ENCODE data around the gene ZNF225. TPM values are rescaled to one million over a fixed set of nuclear protein-coding genes. Genes with fewer than 3 reads are reported as not detected.
"Not testable (repeated sequence)": the region's sequence is repeated elsewhere in the genome, so short reads cannot be mapped to it uniquely, and the experiment has no call there.

Gene ZNF225
- total RNA-seq, 4 donors from 2014 or later: 3.3 to 14.0 (median 5.1) TPM

DNA sequence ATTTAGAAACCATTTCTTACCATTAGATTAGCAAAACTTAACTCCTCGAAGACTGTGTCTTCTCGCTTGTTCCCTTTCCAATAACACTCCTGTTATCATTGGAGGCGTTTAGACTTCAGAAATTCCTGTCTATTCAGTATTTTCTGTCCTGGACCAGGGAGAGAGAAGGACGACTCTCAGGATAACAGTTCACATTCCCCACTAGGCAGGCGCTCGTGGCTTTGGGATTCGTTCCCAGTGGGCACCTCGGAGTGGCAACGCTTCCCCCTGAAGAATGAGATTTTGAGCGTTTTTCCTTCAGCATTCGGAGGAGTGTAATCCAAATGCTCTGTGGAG, 429 bp upstream of the ZNF225 start:
- H3K4me1 ChIP-seq: peaks cover 0 to 19% (median 0%) of the 10 kb centered on the region in 4 donors
- H3K27ac ChIP-seq: peak overlapping the region in 2 of 4 donors; percentile 28 to 69
- H3K9me3 ChIP-seq: peaks cover 0 to 18% (median 5%) of the 10 kb centered on the region in 4 donors
- no peaks in the 10 kb centered on the region for H3K27me3 ChIP-seq
- no peak for TF ChIP-seq POLR2A (IDR thresholded peaks at IDR 0.05)
- TF ChIP-seq, protein P1, sequence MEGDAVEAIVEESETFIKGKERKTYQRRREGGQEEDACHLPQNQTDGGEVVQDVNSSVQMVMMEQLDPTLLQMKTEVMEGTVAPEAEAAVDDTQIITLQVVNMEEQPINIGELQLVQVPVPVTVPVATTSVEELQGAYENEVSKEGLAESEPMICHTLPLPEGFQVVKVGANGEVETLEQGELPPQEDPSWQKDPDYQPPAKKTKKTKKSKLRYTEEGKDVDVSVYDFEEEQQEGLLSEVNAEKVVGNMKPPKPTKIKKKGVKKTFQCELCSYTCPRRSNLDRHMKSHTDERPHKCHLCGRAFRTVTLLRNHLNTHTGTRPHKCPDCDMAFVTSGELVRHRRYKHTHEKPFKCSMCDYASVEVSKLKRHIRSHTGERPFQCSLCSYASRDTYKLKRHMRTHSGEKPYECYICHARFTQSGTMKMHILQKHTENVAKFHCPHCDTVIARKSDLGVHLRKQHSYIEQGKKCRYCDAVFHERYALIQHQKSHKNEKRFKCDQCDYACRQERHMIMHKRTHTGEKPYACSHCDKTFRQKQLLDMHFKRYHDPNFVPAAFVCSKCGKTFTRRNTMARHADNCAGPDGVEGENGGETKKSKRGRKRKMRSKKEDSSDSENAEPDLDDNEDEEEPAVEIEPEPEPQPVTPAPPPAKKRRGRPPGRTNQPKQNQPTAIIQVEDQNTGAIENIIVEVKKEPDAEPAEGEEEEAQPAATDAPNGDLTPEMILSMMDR (IDR thresholded peaks at IDR 0.05): no peak
- H3K4me3 ChIP-seq: peak overlapping the region; percentile 44 to 77 (median 63)
- H3K36me3 ChIP-seq: peaks cover 0 to 21% (median 0%) of the 10 kb centered on the region in 3 donors
- DNase-seq: no peak

DNA sequence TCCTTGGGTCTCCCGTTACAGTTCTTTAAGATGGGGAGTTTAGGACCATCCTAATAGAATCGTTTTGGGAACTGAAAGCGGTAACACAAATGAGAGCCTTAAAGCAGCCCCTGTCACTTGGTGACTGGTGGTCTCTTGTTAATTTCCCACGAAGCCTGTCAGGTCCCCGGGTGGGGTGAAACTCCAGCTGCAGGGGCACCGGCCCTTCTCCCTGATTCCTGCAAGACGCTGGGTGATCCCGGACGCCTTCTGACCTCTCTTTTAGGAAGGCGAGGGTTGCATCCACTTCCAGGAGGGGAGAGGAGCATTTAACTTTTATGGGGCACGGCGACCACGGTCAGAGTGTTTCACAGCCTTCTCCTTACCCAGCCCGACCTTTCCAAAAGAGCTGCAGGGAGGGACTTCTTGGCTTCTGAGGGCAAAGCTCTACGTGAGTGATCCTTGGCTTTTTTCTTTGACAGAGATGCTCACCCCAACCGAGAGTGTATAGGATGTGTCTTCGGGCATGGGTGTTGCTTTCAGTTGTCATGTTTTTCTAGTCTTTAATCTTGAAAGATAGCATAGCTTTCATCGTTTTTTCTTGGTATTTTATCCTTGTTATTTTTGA, 688 bp downstream of the ZNF225 start:
- peak overlapping the region; percentile 3 to 72 (median 61) for H3K27ac ChIP-seq
- no peaks in the 10 kb centered on the region for H3K27me3 ChIP-seq
- H3K9me3 ChIP-seq: peaks cover 0 to 9% (median 3%) of the 10 kb centered on the region in 4 donors
- peaks cover 0 to 19% (median 0%) of the 10 kb centered on the region in 4 donors for H3K4me1 ChIP-seq
- H3K4me3 ChIP-seq: peak overlapping the region; percentile 44 to 77 (median 63)
- peaks cover 0 to 26% (median 0%) of the 10 kb centered on the region in 3 donors for H3K36me3 ChIP-seq
- TF ChIP-seq, protein P1 (IDR thresholded peaks at IDR 0.05): no peak
- no peak for TF ChIP-seq POLR2A (IDR thresholded peaks at IDR 0.05)
- DNase-seq: no peak

DNA sequence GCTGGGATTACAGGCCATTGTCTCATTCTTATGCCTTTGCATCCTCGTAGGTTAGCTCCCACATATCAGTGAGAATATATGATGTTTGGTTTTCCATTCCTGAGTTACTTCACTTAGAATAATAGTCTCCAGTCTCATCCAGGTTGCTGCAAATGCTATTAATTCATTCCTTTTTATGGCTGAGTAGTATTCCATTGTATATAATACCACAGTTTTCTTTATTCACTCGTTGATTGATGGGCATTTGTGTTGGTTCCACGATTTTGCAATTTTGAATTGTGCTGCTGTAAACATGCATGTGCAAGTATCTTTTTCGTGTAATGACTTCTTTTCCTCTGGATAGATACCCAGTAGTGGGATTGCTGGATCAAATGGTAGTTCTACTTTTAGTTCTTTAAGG, 8.0 kb downstream of the ZNF225 start:
- not testable (repeated sequence) for DNase-seq, H3K27me3 ChIP-seq, H3K4me1 ChIP-seq, H3K4me3 ChIP-seq, H3K27ac ChIP-seq
- peaks cover 0 to 14% (median 0%) of the 10 kb centered on the region in 4 donors for H3K9me3 ChIP-seq
- peaks cover 0 to 98% (median 1%) of the 10 kb centered on the region in 3 donors for H3K36me3 ChIP-seq

DNA sequence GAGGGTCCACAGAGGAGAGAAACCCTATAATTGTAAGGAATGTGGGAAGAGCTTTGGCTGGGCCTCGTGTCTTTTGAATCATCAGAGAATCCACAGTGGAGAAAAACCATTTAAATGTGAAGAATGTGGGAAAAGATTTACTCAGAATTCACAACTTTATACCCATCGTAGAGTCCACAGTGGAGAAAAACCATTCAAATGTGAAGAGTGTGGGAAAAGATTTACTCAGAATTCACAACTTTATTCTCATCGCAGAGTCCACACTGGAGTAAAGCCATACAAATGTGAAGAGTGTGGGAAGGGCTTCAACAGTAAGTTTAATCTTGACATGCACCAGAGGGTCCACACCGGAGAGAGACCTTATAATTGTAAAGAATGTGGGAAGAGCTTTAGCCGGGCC, 18.8 kb downstream of the ZNF225 start:
- Histone ChIP-seq H3K27me3 (no peaks in the 10 kb centered on the region), H3K4me3 (no peak overlapping the region), H3K27ac (no peak overlapping the region), H3K4me1 (no peaks in the 10 kb centered on the region), H3K36me3 (peaks cover 0 to 39% (median 0%) of the 10 kb centered on the region in 3 donors), H3K9me3 (peaks cover 0 to 35% (median 0%) of the 10 kb centered on the region in 4 donors)
- no peak for DNase-seq
- no peak for TF ChIP-seq POLR2A (IDR thresholded peaks at IDR 0.05)
- TF ChIP-seq, protein P1 (IDR thresholded peaks at IDR 0.05): no peak

GRCh38 chr19:44141191-44142058, 28.2 kb downstream of the ZNF225 start, which contains the start of gene ZNF234:
Gene ZNF234, plus strand, starts transcription at chr19:44141554. Its CDS starts 3,079 bp downstream, at chr19:44144633.
- Histone ChIP-seq H3K4me3 (peak within 1 kb of the TSS; percentile 66 to 93 (median 71)), H3K27me3 (no peaks in the 10 kb centered on the region), H3K27ac (peak within 1 kb of the TSS; percentile 58 to 78 (median 66)), H3K9me3 (no peaks in the 10 kb centered on the region), H3K36me3 (peaks cover 0 to 24% (median 0%) of the 10 kb centered on the region in 3 donors), H3K4me1 (peaks cover 0 to 5% (median 0%) of the 10 kb centered on the region in 4 donors)
- peak; percentile 79 to 90 (median 81) for DNase-seq
- TF ChIP-seq, protein P1 (IDR thresholded peaks at IDR 0.05): no peak
- TF ChIP-seq POLR2A (IDR thresholded peaks at IDR 0.05): peak in 1 of 2 donors; percentile 27

- no peak for DNase-seq
- Histone ChIP-seq H3K9me3 (no peaks in the 10 kb centered on the region), H3K27me3 (no peaks in the 10 kb centered on the region), H3K4me1 (peaks cover 0 to 5% (median 0%) of the 10 kb centered on the region in 4 donors), H3K36me3 (peaks cover 0 to 29% (median 0%) of the 10 kb centered on the region in 3 donors), H3K27ac (peak overlapping the region in 2 of 4 donors; percentile 58 to 78), H3K4me3 (peak overlapping the region; percentile 66 to 93 (median 71))
- no peak for TF ChIP-seq POLR2A (IDR thresholded peaks at IDR 0.05)
- TF ChIP-seq, protein P1 (IDR thresholded peaks at IDR 0.05): no peak
These were observed 28.8 kb downstream of the ZNF225 start for GRCh38 chr19:44142059-44142433.

Measured in Peyer's patch (tissue), 4 donors.